HG02970 (cell line): ENCODE results near the gene PDXK.

ENCODE experiments used
- ATAC-seq: cut with Tn5 transposase; IDR thresholded peaks from one replicate; pipeline ENCODE4 v1.9.1; 2021; ENCODE audit warnings: mild to moderate bottlenecking, moderate library complexity, moderate number of reproducible peaks; ENCODE audit not compliant: unreplicated experiment, low FRiP score

The PDXK gene

GRCh38 chr21:43740497-43741156 is 21.7 kb downstream of the PDXK start:
- ATAC-seq = no peak

GRCh38 chr21:43741423-43742096 is 22.6 kb downstream of the PDXK start:
- no peak for ATAC-seq

- ATAC-seq = no peak
Measured at GRCh38 chr21:43743947-43744346, 25.0 kb downstream of the PDXK start.

GRCh38 chr21:43744725-43745124 is 25.8 kb downstream of the PDXK start:
- no peak for ATAC-seq

DNA sequence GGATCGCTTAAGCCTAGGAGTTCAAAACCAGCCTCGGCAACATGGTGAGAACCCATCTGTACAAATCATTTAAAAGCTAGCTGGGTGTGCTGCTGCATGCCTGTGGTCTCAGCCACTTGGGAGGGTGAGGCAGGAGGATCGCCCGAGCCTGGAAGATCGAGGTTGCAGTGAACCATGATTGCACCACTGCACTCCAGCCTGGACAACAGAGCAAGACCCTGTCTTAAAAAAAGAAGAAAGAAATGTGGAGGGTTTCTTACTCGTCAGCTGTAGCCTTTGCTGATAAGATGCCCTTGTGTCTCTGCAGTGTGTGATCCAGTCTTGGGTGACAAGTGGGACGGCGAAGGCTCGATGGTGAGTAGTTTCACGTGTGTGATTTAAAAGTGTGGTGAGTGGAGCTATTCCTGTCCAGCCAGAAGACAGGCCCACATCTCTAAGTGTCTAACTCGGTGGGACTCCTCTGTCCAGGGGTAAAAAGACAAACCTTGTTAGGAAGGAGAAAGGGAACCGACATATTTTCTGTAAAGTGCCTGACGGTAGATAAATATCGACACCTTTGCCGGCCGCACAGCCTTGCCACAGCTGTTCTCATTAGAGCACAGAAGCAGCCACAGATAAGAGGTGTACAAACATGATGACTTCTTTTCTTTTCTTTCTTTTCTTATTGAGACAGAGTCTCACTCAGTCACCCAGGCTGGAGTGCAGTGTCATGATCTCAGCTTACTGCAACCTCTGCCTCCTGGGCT is 27.0 kb downstream of the PDXK start:
- ATAC-seq = no peak

GRCh38 chr21:43748622-43749021 is 29.7 kb downstream of the PDXK start:
- ATAC-seq = no peak

- ATAC-seq = no peak
Measured at GRCh38 chr21:43749651-43750262, 30.8 kb downstream of the PDXK start.

GRCh38 chr21:43750339-43751033 is 31.6 kb downstream of the PDXK start:
- no peak for ATAC-seq

- ATAC-seq = no peak
Measured at GRCh38 chr21:43751955-43752591, 33.1 kb downstream of the PDXK start.

DNA sequence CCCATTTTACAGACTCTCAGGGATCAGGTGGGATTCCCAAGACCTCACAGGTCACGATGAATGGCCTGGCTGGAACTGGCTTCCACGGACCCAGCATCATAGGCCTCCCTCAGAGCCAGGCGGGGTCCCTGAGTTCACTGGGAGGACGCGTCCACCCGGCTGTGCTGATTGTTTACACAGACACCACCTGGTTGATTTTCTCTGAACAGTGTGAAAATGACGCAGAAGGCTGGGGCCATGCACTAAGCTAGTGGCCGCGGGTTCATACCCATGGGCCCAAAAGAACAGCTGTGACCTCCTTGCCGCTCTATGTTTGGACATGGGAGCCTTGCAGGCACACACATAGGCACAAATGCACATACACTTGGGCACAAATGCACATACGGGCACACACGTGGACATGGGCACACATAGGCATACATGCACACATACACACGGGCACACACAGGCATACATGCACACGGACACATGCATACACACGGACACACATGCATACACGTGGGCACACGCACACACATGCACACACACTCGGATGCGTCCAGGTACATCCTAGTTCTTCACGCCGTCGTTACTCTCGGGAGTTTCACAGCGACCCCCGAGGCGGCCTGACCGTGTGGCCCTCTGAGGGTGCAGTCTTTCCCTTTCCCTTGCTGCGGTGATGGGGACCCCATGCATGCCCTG is 34.0 kb downstream of the PDXK start:
- no peak for ATAC-seq

GRCh38 chr21:43753439-43753799 is 34.5 kb downstream of the PDXK start:
- no peak for ATAC-seq

- no peak for ATAC-seq
Measured at GRCh38 chr21:43754948-43755781, 36.2 kb downstream of the PDXK start.

DNA sequence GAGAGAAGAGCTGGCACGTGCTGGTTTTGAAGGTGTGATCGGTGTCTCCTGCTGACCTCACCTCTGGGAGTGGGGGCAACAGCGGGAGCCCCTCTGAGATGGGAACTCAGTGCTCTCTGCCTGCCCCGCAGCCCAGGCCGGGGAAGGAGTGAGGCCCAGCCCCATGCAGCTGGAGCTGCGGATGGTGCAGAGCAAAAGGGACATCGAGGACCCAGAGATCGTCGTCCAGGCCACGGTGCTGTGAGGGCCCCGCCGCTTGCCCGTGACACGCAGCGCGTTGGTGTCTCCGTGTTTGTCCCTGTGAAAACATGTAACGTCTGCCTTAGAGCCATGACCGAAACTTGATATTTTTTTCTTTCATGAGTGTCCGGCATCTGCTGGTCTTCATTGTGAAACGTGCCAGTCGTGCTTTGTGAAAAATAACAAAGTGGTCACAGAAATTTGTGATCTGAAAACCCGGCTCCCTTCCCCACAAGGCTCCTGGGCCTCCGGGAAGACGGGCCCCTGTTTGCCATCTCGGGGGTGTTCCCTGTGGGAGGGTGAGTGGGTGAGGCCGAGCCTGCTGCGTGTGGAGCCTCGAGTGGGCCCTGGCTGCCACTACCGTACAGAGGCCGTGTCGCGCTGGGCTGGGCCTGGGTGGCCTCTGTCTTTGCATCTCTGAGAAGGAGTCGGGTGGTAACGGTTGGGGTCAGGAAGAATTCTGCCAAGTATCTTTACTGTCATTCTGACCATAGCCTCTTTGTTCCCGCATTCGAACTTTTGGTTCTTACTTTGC is 37.1 kb downstream of the PDXK start:
- no peak for ATAC-seq

- ATAC-seq = no peak
Measured at GRCh38 chr21:43757601-43758000, 38.7 kb downstream of the PDXK start.

DNA sequence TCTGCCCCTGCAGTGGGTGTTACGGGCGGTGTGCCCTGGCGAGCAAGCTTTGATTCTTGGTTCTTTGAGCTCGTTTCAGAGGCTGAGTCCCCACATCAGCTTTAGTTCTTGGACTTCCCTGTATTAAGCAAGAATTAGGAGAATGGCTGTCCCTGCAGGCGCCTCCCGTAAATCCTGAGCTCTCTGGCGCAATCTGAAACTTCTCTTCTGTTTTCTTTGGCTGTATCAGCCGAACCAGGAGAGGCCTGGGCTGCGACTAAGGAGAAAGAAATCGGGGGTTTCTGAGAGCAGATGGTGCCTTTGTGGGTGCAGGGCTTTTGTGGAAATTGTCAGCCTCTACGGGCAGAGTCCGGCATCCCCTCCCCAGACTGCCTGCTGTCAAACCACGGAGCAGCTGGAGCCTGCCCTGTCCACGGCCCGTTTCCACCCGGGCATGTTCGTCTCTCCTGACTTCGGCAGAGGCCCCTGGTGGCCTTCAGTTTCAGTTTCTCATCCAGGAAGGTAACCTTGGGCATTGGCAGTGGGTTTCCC is 39.2 kb downstream of the PDXK start:
- no peak for ATAC-seq

DNA sequence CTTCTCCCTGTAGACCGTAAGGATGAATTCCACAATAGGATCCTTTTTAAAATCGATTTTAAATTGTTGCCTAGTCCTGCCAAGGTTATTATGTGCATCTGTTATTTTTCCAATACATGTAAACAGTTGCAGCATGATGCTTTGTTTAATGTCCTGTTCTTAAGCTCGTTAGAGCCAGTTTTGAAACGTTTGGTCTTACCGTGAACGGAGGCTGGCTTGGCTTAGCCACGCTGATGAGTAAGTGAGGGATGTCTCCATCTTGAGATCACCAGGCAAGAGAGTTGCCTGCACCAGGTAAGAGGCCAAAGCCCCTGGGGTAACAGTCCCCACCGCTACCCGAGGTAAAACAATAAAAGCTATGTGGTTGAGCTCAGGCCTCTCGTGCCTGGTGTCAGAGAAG is 39.9 kb downstream of the PDXK start:
- ATAC-seq = no peak

GRCh38 chr21:43759651-43760050 is 40.7 kb downstream of the PDXK start:
- no peak for ATAC-seq
